ENCODE results near the gene ERC1.
"Not testable (repeated sequence)": the region's sequence is repeated elsewhere in the genome, so short reads cannot be mapped to it uniquely, and the experiment has no call there.

ERC1 gene

GRCh38 chr12:981961-982360 is 9.1 kb upstream of the ERC1 start:
- H3K27ac ChIP-seq (ENCODE audit: low read depth, low read length), result no peak overlapping the region
- no peaks in the 10 kb centered on the region for H3K9me3 ChIP-seq (ENCODE audit: control insufficient read depth, insufficient read depth, low read depth, low read length)
- no peaks in the 10 kb centered on the region for H3K27me3 ChIP-seq (ENCODE audit: control insufficient read depth, insufficient read depth, low read length)
- H3K4me3 ChIP-seq (ENCODE audit: low read depth, low read length), result no peak overlapping the region
- no peaks in the 10 kb centered on the region for H3K4me1 ChIP-seq (ENCODE audit: control insufficient read depth, insufficient read depth, low read length)
- H3K9ac ChIP-seq (ENCODE audit: low read length), result no peak overlapping the region
- H3K36me3 ChIP-seq (ENCODE audit: control insufficient read depth, insufficient read depth, low read length), result no peaks in the 10 kb centered on the region

- Histone ChIP-seq H3K9me3 (ENCODE audit: control insufficient read depth, insufficient read depth, low read depth, low read length) (no peaks in the 10 kb centered on the region), H3K27me3 (ENCODE audit: control insufficient read depth, insufficient read depth, low read length) (no peaks in the 10 kb centered on the region), H3K9ac (ENCODE audit: low read length) (no peak overlapping the region), H3K27ac (ENCODE audit: low read depth, low read length) (no peak overlapping the region), H3K4me3 (ENCODE audit: low read depth, low read length) (no peak overlapping the region), H3K36me3 (ENCODE audit: control insufficient read depth, insufficient read depth, low read length) (no peaks in the 10 kb centered on the region), H3K4me1 (ENCODE audit: control insufficient read depth, insufficient read depth, low read length) (peaks cover 15% of the 10 kb centered on the region; the same call in 1 of the 2 replicates)
Measured at GRCh38 chr12:988646-989045, 2.4 kb upstream of the ERC1 start.

- Histone ChIP-seq H3K36me3 (ENCODE audit: control insufficient read depth, insufficient read depth, low read length) (no peaks in the 10 kb centered on the region), H3K4me1 (ENCODE audit: control insufficient read depth, insufficient read depth, low read length) (peaks cover 15% of the 10 kb centered on the region; the same call in 1 of the 2 replicates), H3K27me3 (ENCODE audit: control insufficient read depth, insufficient read depth, low read length) (no peaks in the 10 kb centered on the region), H3K9me3 (ENCODE audit: control insufficient read depth, insufficient read depth, low read depth, low read length) (no peaks in the 10 kb centered on the region), H3K4me3 (ENCODE audit: low read depth, low read length) (no peak overlapping the region), H3K9ac (ENCODE audit: low read length) (no peak overlapping the region), H3K27ac (ENCODE audit: low read depth, low read length) (no peak overlapping the region)
Measured at GRCh38 chr12:989051-989450, 2.0 kb upstream of the ERC1 start.

GRCh38 chr12:989751-990660 is 1.0 kb upstream of the ERC1 start:
- H3K4me3 ChIP-seq (ENCODE audit: low read depth, low read length), result peak overlapping the region; percentile 99
- H3K27ac ChIP-seq (ENCODE audit: low read depth, low read length), result peak overlapping the region; percentile 97
- H3K27me3 ChIP-seq (ENCODE audit: control insufficient read depth, insufficient read depth, low read length), result no peaks in the 10 kb centered on the region
- H3K4me1 ChIP-seq (ENCODE audit: control insufficient read depth, insufficient read depth, low read length), result peaks cover 15% of the 10 kb centered on the region; the same call in 1 of the 2 replicates
- H3K9ac ChIP-seq (ENCODE audit: low read length), result peak overlapping the region; percentile 98
- no peaks in the 10 kb centered on the region for H3K36me3 ChIP-seq (ENCODE audit: control insufficient read depth, insufficient read depth, low read length)
- H3K9me3 ChIP-seq (ENCODE audit: control insufficient read depth, insufficient read depth, low read depth, low read length), result no peaks in the 10 kb centered on the region

- peak overlapping the region; percentile 99 for H3K4me3 ChIP-seq (ENCODE audit: low read depth, low read length)
- H3K9ac ChIP-seq (ENCODE audit: low read length), result peak overlapping the region; percentile 88
- 0 out of 2 replicates have a peak overlapping the region, but pooled peaks have one; percentile 32 for H3K27ac ChIP-seq (ENCODE audit: low read depth, low read length)
- H3K4me1 ChIP-seq (ENCODE audit: control insufficient read depth, insufficient read depth, low read length), result peaks cover 15% of the 10 kb centered on the region; the same call in 1 of the 2 replicates
- H3K27me3 ChIP-seq (ENCODE audit: control insufficient read depth, insufficient read depth, low read length), result no peaks in the 10 kb centered on the region
- no peaks in the 10 kb centered on the region for H3K36me3 ChIP-seq (ENCODE audit: control insufficient read depth, insufficient read depth, low read length)
- no peaks in the 10 kb centered on the region for H3K9me3 ChIP-seq (ENCODE audit: control insufficient read depth, insufficient read depth, low read depth, low read length)
Measured at GRCh38 chr12:991350-992333, 619 bp downstream of the ERC1 start.

GRCh38 chr12:992647-993046 is 1.6 kb downstream of the ERC1 start:
- Histone ChIP-seq H3K27me3 (ENCODE audit: control insufficient read depth, insufficient read depth, low read length) (no peaks in the 10 kb centered on the region), H3K36me3 (ENCODE audit: control insufficient read depth, insufficient read depth, low read length) (no peaks in the 10 kb centered on the region), H3K4me3 (ENCODE audit: low read depth, low read length) (peak overlapping the region; percentile 99), H3K4me1 (ENCODE audit: control insufficient read depth, insufficient read depth, low read length) (peaks cover 15% of the 10 kb centered on the region; the same call in 1 of the 2 replicates), H3K9ac (ENCODE audit: low read length) (no peak overlapping the region), H3K9me3 (ENCODE audit: control insufficient read depth, insufficient read depth, low read depth, low read length) (no peaks in the 10 kb centered on the region), H3K27ac (ENCODE audit: low read depth, low read length) (no peak overlapping the region)

GRCh38 chr12:996881-997280 is 5.9 kb downstream of the ERC1 start:
- Histone ChIP-seq H3K27ac (ENCODE audit: low read depth, low read length) (no peak overlapping the region), H3K27me3 (ENCODE audit: control insufficient read depth, insufficient read depth, low read length) (no peaks in the 10 kb centered on the region), H3K9me3 (ENCODE audit: control insufficient read depth, insufficient read depth, low read depth, low read length) (no peaks in the 10 kb centered on the region), H3K4me1 (ENCODE audit: control insufficient read depth, insufficient read depth, low read length) (no peaks in the 10 kb centered on the region), H3K36me3 (ENCODE audit: control insufficient read depth, insufficient read depth, low read length) (peaks cover 5% of the 10 kb centered on the region), H3K9ac (ENCODE audit: low read length) (no peak overlapping the region), H3K4me3 (ENCODE audit: low read depth, low read length) (no peak overlapping the region)

- Histone ChIP-seq H3K36me3 (ENCODE audit: control insufficient read depth, insufficient read depth, low read length) (peaks cover 5% of the 10 kb centered on the region), H3K9me3 (ENCODE audit: control insufficient read depth, insufficient read depth, low read depth, low read length) (no peaks in the 10 kb centered on the region), H3K4me1 (ENCODE audit: control insufficient read depth, insufficient read depth, low read length) (no peaks in the 10 kb centered on the region), H3K9ac (ENCODE audit: low read length) (no peak overlapping the region), H3K27ac (ENCODE audit: low read depth, low read length) (no peak overlapping the region), H3K27me3 (ENCODE audit: control insufficient read depth, insufficient read depth, low read length) (no peaks in the 10 kb centered on the region), H3K4me3 (ENCODE audit: low read depth, low read length) (no peak overlapping the region)
Measured at GRCh38 chr12:997505-997904, 6.5 kb downstream of the ERC1 start.

GRCh38 chr12:998020-998874 is 7.2 kb downstream of the ERC1 start:
- Histone ChIP-seq H3K9me3 (ENCODE audit: control insufficient read depth, insufficient read depth, low read depth, low read length) (no peaks in the 10 kb centered on the region), H3K9ac (ENCODE audit: low read length) (no peak overlapping the region), H3K36me3 (ENCODE audit: control insufficient read depth, insufficient read depth, low read length) (peaks cover 5% of the 10 kb centered on the region), H3K27ac (ENCODE audit: low read depth, low read length) (no peak overlapping the region), H3K27me3 (ENCODE audit: control insufficient read depth, insufficient read depth, low read length) (no peaks in the 10 kb centered on the region), H3K4me3 (ENCODE audit: low read depth, low read length) (no peak overlapping the region), H3K4me1 (ENCODE audit: control insufficient read depth, insufficient read depth, low read length) (0 out of 2 replicates have a peak, but pooled peaks cover under 1% of the 10 kb centered on the region)

- H3K27ac ChIP-seq (ENCODE audit: low read depth, low read length); H3K4me3 ChIP-seq (ENCODE audit: low read depth, low read length); H3K9ac ChIP-seq (ENCODE audit: low read length); H3K36me3 ChIP-seq (ENCODE audit: control insufficient read depth, insufficient read depth, low read length); H3K9me3 ChIP-seq (ENCODE audit: control insufficient read depth, insufficient read depth, low read depth, low read length); H3K4me1 ChIP-seq (ENCODE audit: control insufficient read depth, insufficient read depth, low read length); H3K27me3 ChIP-seq (ENCODE audit: control insufficient read depth, insufficient read depth, low read length): not testable (repeated sequence)
Measured at GRCh38 chr12:999736-1000135, 8.7 kb downstream of the ERC1 start.

Measured in HUES6 (cell line).